K562 (cell line): ENCODE data around the gene DEPDC1B. TPM values are rescaled to one million over a fixed set of nuclear protein-coding genes. Genes with fewer than 3 reads are reported as not detected.

Experiments used
- ATAC-seq: fragments of 200-7000 bp; cut with Tn5 transposase; 3 replicates; pipeline ENCODE4 v1.9.1; 2020; ENCODE audit warnings: moderate library complexity
- BruUV-seq: library from RNA; stranded (reverse); fragments of 400-500 nt; replicated peaks from 2 replicates; lab custom pipeline; 2021; lab: Mats Ljungman, UMichigan
- CTCF ChIA-PET: fragments of 300-600 bp; formaldehyde crosslinking; extraction: SDS; loops from one replicate; lab custom pipeline; 2021; ENCODE audit warnings: low intra/inter-chr PET ratio; lab: Yijun Ruan, JAX
- POLR2A ChIA-PET: fragments of 300-600, 350-650 bp; sonication (Branson Sonifier 250); formaldehyde crosslinking; extraction: SDS; loops from one replicate; lab custom pipeline; 2021; ENCODE audit warnings: antibody characterized with exemption, inconsistent platforms; lab: Yijun Ruan, JAX
- DNase-seq, 4 experiments: peaks; one replicate each; pipeline versions ENCODE4 v3.0.0 to v3.0.0-alpha.2; 2011 to 2018; ENCODE audit warnings: low spot score in 3 of 4, mixed read lengths in 3 of 4; ENCODE audit errors: extremely low read depth in 1 of 4
- FAIRE-seq: peaks from 2 replicates; lab custom pipeline; 2011; peaks lifted over from hg19 to GRCh38; lab: Jason Lieb, UNC
- H2AFZ ChIP-seq: 2 replicates; pipeline ENCODE4 v1.6.0; 2011; ENCODE audit warnings: low read depth, low read length, control low read depth, inconsistent platforms
- H3K27ac ChIP-seq: fragments of 200-600 bp; 3 replicates; pipeline ENCODE4 v1.8.0; 2011; ENCODE audit warnings: low read depth, mild to moderate bottlenecking, control low read depth, inconsistent platforms, low read length, moderate library complexity, mixed read lengths; ENCODE audit errors: extremely low read depth
- H3K27me3 ChIP-seq, 2 experiments: fragments of 300-600 bp in 1 of 2; 2 replicates in 1 of 2; 3 replicates in 1 of 2; pipeline versions ENCODE4 v1.6.0 to v1.8.0; 2011; ENCODE audit warnings: inconsistent platforms in 2 of 2, low read length in 2 of 2, mild to moderate bottlenecking in 1 of 2, mixed read lengths in 1 of 2, moderate library complexity in 1 of 2; ENCODE audit not compliant: control insufficient read depth in 2 of 2, insufficient read depth in 2 of 2
- H3K36me3 ChIP-seq: fragments of 300-600 bp; 3 replicates; pipeline ENCODE4 v1.8.0; 2011; ENCODE audit warnings: mild to moderate bottlenecking, low read length, inconsistent platforms; ENCODE audit not compliant: control insufficient read depth, insufficient read depth
- H3K4me1 ChIP-seq, 2 experiments: fragments of 200-600 bp in 1 of 2; replicated peaks in 1 of 2; 2 replicates in 1 of 2; 3 replicates in 1 of 2; pipeline versions ENCODE4 v1.5.1 to v1.8.0; 2011; ENCODE audit warnings: inconsistent platforms in 2 of 2, low read length in 2 of 2, mild to moderate bottlenecking in 1 of 2, mixed read lengths in 1 of 2, moderate library complexity in 1 of 2; ENCODE audit not compliant: control insufficient read depth in 2 of 2, insufficient read depth in 2 of 2
- H3K4me2 ChIP-seq: 2 replicates; pipeline ENCODE4 v1.6.1; 2011; ENCODE audit warnings: low read length, control low read depth, inconsistent platforms, mixed read lengths; ENCODE audit not compliant: insufficient read depth
- H3K4me3 ChIP-seq: fragments of 200-600 bp; sonication (generic), shearing (Covaris generic); 2 replicates; pipeline ENCODE4 v1.5.1; 2016; ENCODE audit warnings: control low read depth, inconsistent platforms
- H3K79me2 ChIP-seq: fragments of 200-600 bp; 3 replicates; pipeline ENCODE4 v1.8.0; 2011; ENCODE audit warnings: low read length, inconsistent platforms; ENCODE audit not compliant: control insufficient read depth, insufficient read depth
- H3K9ac ChIP-seq, 2 experiments: 2 replicates each; pipeline versions ENCODE4 v1.6.0 to v1.6.1; 2011; ENCODE audit warnings: low read depth in 2 of 2, low read length in 2 of 2, control low read depth in 1 of 2, inconsistent platforms in 1 of 2, mild to moderate bottlenecking in 1 of 2, mixed read lengths in 1 of 2; ENCODE audit not compliant: insufficient read depth in 1 of 2
- H3K9me1 ChIP-seq: one replicate; pipeline ENCODE4 v1.6.0; 2011; ENCODE audit warnings: inconsistent platforms, mild to moderate bottlenecking, low read length, moderate library complexity; ENCODE audit not compliant: control insufficient read depth, insufficient read depth
- H3K9me3 ChIP-seq: replicated peaks from 2 replicates; pipeline ENCODE4 v1.5.1; 2011; ENCODE audit warnings: low read depth, low read length, inconsistent platforms; ENCODE audit not compliant: control insufficient read depth, insufficient read depth
- H4K20me1 ChIP-seq: replicated peaks from 2 replicates; pipeline ENCODE4 v1.6.1; 2011; ENCODE audit warnings: low read length, inconsistent platforms, mixed read lengths; ENCODE audit not compliant: control insufficient read depth, insufficient read depth
- BACH1 ChIP-seq: fragments of 200-800 bp; sonication (Bioruptor generic); IDR thresholded peaks from 2 replicates; pipeline ENCODE4 v1.6.1; 2016; ENCODE audit warnings: missing genetic modification characterization, missing compliant biosample characterization
- CBFB ChIP-seq: sonication (generic); formaldehyde crosslinking; IDR thresholded peaks from 2 replicates; pipeline ENCODE4 v1.4.0; 2020; ENCODE audit warnings: mild to moderate bottlenecking, missing genetic modification reagents
- DNMT1 ChIP-seq: fragments of 450-650 bp; IDR thresholded peaks from 2 replicates; pipeline ENCODE4 v1.6.1; 2016; ENCODE audit warnings: antibody characterized with exemption, mild to moderate bottlenecking
- FOSL1 ChIP-seq: fragments of 200-800 bp; sonication (Bioruptor generic); conservative IDR thresholded peaks from 2 replicates; pipeline ENCODE4 v1.6.1; 2016; ENCODE audit warnings: missing genetic modification characterization, missing compliant biosample characterization
- FOXJ3 ChIP-seq: sonication (generic); formaldehyde crosslinking; IDR thresholded peaks from 2 replicates; pipeline ENCODE4 v1.4.0; 2020; ENCODE audit warnings: mild to moderate bottlenecking, missing genetic modification reagents
- HNRNPLL ChIP-seq: fragments of 200-400 bp; formaldehyde crosslinking; IDR thresholded peaks from 2 replicates; pipeline ENCODE4 v1.6.1; 2017; ENCODE audit warnings: low read length, low read depth, mild to moderate bottlenecking; ENCODE audit not compliant: poor library complexity, severe bottlenecking
- KAT8 ChIP-seq: fragments of 450-650 bp; IDR thresholded peaks from 2 replicates; pipeline ENCODE4 v1.6.1; 2016; ENCODE audit warnings: low read depth, mild to moderate bottlenecking
- NCOA2 ChIP-seq, 2 experiments: fragments of 450-650 bp; IDR thresholded peaks; 2 replicates each; pipeline ENCODE4 v1.6.1; 2018; ENCODE audit warnings: mild to moderate bottlenecking in 2 of 2, moderate library complexity in 1 of 2; ENCODE audit not compliant: partially characterized antibody in 2 of 2
- NCOA6 ChIP-seq: fragments of 450-650 bp; IDR thresholded peaks from 2 replicates; pipeline ENCODE4 v1.6.1; 2017; ENCODE audit warnings: mild to moderate bottlenecking
- SAFB ChIP-seq: fragments of 200-400 bp; formaldehyde crosslinking; IDR thresholded peaks from 2 replicates; pipeline ENCODE4 v1.6.1; 2017; ENCODE audit warnings: low read depth, low read length, borderline replicate concordance
- ZBTB7A ChIP-seq: IDR thresholded peaks from 2 replicates; pipeline ENCODE4 v1.6.1; 2011; ENCODE audit warnings: low read depth, mild to moderate bottlenecking, low read length, moderate library complexity, borderline replicate concordance; ENCODE audit not compliant: control insufficient read depth
- ZNF143 ChIP-seq: sonication (generic); formaldehyde crosslinking; IDR thresholded peaks from 2 replicates; pipeline ENCODE4 v1.9.0; 2022; ENCODE audit warnings: mild to moderate bottlenecking, missing genetic modification reagents
- ZNF445 ChIP-seq: fragments of 250-450 bp; sonication (Bioruptor Pico); IDR thresholded peaks from 2 replicates; pipeline ENCODE4 v1.4.0; 2020; ENCODE audit warnings: low read depth, mild to moderate bottlenecking, moderate library complexity
- ZNF79 ChIP-seq: fragments of 250-450 bp; sonication (Bioruptor Pico); IDR thresholded peaks from 2 replicates; pipeline ENCODE4 v1.4.0; 2020; ENCODE audit warnings: low read depth, mild to moderate bottlenecking, moderate library complexity
- ZNF830 ChIP-seq: fragments of 250-450 bp; sonication (Bioruptor Pico); IDR thresholded peaks from 2 replicates; pipeline ENCODE4 v1.5.0; 2021; ENCODE audit warnings: mild to moderate bottlenecking
- WGBS: fragments of 100-300 bp; shearing (Covaris generic); methylation state at CpG from one replicate; pipeline ENCODE4 v1.1.6; 2016; ENCODE audit warnings: low coverage, mixed read lengths; ENCODE audit not compliant: insufficient coverage; ENCODE audit errors: missing lambda C conversion rate; 5-methylcytosine and 5-hydroxymethylcytosine counted together
- in situ Hi-C: fragments of 300-500 bp; cut with MboI; formaldehyde crosslinking; loops from 4 replicates; pipeline ENCODE4 v1.15.0; 2018; ENCODE audit warnings: inconsistent platforms, mixed read lengths
- intact Hi-C: fragments of 100-400 bp; cut with micrococcal nuclease; formaldehyde crosslinking; loops from 2 replicates; pipeline ENCODE4 v1.14.2; 2022
- polyA plus RNA-seq, 8 experiments: library from polyadenylated mRNA; depleted of rRNA in 4 of 8; stranded (reverse) in 5 of 8; unstranded in 3 of 8; fragments of >200 nt; fragmentation: Nextera tagmentation in 2 of 8; fragmentation: Illumina TruSeq in 1 of 8; extraction: Ambion mirVana in 2 of 8; extraction: Trizol in 1 of 8; gene quantifications; 2 replicates each; pipeline versions ENCODE4 v1.2.1 to v1.2.3, GENCODE V29; 2011 to 2014; ENCODE audit warnings: inconsistent platforms in 1 of 8, missing spikeins in 1 of 8
- total RNA-seq, 7 experiments: library from RNA; depleted of rRNA in 6 of 7; stranded (reverse); fragments of >200 nt in 6 of 7; fragmentation: Illumina TruSeq in 2 of 7; extraction: Trizol in 2 of 7; gene quantifications; 2 replicates each; pipeline versions ENCODE4 v1.2.1 to v1.2.3, GENCODE V29; 2011 to 2021; ENCODE audit warnings: low replicate concordance in 1 of 7
- TF ChIP-seq, protein P1 (sequence below): fragments of 450-650 bp; conservative IDR thresholded peaks from 2 replicates; pipeline ENCODE4 v1.6.1; 2016; ENCODE audit warnings: missing genetic modification characterization, low read depth, mild to moderate bottlenecking, missing compliant biosample characterization, moderate library complexity
- TF ChIP-seq, protein P2 (sequence below): fragments of 250-450 bp; sonication (Bioruptor Pico); IDR thresholded peaks from 2 replicates; pipeline ENCODE4 v1.5.0; 2021
- TF ChIP-seq, protein P3 (sequence below): sonication (generic); formaldehyde crosslinking; IDR thresholded peaks from 2 replicates; pipeline ENCODE4 v1.8.0; 2023; ENCODE audit warnings: mild to moderate bottlenecking, missing genetic modification reagents

Gene DEPDC1B
- total and polyA plus RNA-seq, 9 of the 15 experiments (the other 6 are each of a cell fraction or from before 2014, with no cell fraction given): 36.0 to 67.2 (median 44.5) TPM

DNA sequence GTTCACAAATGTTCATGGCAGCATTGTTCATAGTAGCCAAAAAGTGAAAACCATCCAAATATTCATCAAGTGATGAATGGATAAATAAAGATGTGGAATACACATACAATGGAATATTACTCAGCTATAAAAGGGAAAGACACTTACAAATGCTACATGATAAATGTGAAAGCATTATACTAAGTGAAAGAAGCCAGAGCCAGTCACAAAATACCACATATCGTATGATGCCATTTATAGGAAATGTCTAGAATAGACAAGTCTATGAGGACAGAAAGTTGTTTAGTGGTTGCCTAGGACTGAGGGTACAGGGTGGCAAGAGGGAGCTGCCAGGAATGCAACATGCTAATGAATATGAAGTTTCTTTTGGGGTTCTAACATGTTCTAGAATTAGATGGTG lies 148.7 kb downstream of the DEPDC1B start:
- Histone ChIP-seq H3K4me2 (no peak overlapping the region), H3K79me2 (no peaks in the 10 kb centered on the region), H3K27me3 (no peaks in the 10 kb centered on the region), H3K9me3 (no peaks in the 10 kb centered on the region), H3K27ac (no peak overlapping the region), H3K4me3 (no peak overlapping the region), H3K36me3 (no peaks in the 10 kb centered on the region), H3K9me1 (no peaks in the 10 kb centered on the region), H2AFZ (no peak overlapping the region), H4K20me1 (no peaks in the 10 kb centered on the region), H3K9ac (no peak overlapping the region), H3K4me1 (no peaks in the 10 kb centered on the region)
- ATAC-seq: no peak
- no peak for FAIRE-seq
- in situ Hi-C loops: no loop called here
- intact Hi-C loops: no loop called here
- POLR2A ChIA-PET: no interaction called here
- 0% methylated on average over 1 of the region's 1 CpG for WGBS
- no peak for DNase-seq
- BruUV-seq: no TSS peak
- CTCF ChIA-PET: no interaction called here
- TF ChIP-seq ZNF79 (no peak), SAFB (no peak), BACH1 (tag) (no peak), FOSL1 (tag) (no peak), NCOA2 (IDR thresholded peaks at IDR 0.05; ENCODE audit: partially characterized antibody in 2 of 2) (no peak), ZNF830 (no peak), ZNF445 (no peak), DNMT1 (no peak), NCOA6 (no peak), KAT8 (no peak), ZBTB7A (no peak), CBFB (CRISPR knock-in tag) (no peak), ZNF143 (CRISPR knock-in tag) (no peak), HNRNPLL (no peak), FOXJ3 (CRISPR knock-in tag) (no peak)
- TF ChIP-seq, protein P1, sequence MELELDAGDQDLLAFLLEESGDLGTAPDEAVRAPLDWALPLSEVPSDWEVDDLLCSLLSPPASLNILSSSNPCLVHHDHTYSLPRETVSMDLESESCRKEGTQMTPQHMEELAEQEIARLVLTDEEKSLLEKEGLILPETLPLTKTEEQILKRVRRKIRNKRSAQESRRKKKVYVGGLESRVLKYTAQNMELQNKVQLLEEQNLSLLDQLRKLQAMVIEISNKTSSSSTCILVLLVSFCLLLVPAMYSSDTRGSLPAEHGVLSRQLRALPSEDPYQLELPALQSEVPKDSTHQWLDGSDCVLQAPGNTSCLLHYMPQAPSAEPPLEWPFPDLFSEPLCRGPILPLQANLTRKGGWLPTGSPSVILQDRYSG (tag): no peak
- TF ChIP-seq, protein P2, sequence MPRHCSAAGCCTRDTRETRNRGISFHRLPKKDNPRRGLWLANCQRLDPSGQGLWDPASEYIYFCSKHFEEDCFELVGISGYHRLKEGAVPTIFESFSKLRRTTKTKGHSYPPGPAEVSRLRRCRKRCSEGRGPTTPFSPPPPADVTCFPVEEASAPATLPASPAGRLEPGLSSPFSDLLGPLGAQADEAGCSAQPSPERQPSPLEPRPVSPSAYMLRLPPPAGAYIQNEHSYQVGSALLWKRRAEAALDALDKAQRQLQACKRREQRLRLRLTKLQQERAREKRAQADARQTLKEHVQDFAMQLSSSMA (CRISPR knock-in tag): no peak
- TF ChIP-seq, protein P3, sequence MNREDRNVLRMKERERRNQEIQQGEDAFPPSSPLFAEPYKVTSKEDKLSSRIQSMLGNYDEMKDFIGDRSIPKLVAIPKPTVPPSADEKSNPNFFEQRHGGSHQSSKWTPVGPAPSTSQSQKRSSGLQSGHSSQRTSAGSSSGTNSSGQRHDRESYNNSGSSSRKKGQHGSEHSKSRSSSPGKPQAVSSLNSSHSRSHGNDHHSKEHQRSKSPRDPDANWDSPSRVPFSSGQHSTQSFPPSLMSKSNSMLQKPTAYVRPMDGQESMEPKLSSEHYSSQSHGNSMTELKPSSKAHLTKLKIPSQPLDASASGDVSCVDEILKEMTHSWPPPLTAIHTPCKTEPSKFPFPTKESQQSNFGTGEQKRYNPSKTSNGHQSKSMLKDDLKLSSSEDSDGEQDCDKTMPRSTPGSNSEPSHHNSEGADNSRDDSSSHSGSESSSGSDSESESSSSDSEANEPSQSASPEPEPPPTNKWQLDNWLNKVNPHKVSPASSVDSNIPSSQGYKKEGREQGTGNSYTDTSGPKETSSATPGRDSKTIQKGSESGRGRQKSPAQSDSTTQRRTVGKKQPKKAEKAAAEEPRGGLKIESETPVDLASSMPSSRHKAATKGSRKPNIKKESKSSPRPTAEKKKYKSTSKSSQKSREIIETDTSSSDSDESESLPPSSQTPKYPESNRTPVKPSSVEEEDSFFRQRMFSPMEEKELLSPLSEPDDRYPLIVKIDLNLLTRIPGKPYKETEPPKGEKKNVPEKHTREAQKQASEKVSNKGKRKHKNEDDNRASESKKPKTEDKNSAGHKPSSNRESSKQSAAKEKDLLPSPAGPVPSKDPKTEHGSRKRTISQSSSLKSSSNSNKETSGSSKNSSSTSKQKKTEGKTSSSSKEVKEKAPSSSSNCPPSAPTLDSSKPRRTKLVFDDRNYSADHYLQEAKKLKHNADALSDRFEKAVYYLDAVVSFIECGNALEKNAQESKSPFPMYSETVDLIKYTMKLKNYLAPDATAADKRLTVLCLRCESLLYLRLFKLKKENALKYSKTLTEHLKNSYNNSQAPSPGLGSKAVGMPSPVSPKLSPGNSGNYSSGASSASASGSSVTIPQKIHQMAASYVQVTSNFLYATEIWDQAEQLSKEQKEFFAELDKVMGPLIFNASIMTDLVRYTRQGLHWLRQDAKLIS (CRISPR knock-in tag): no peak
